RWPE2 (cell line): Measurements from ENCODE around the gene STAT5B.
A peak's percentile ranks its signal among the peaks of the same experiment; 100 is the strongest.
"Not testable (repeated sequence)": the region's sequence is repeated elsewhere in the genome, so short reads cannot be mapped to it uniquely, and the experiment has no call there.

Experiments
- ATAC-seq: fragments of 200-7000 bp; cut with Tn5 transposase; 3 replicates; pipeline ENCODE4 v1.9.1; 2021; ENCODE audit warnings: low read depth
- DNase-seq: peaks from one replicate; pipeline ENCODE4 v3.0.0-alpha.2; 2020; ENCODE audit warnings: low spot score
- H3K27ac ChIP-seq: fragments of 450-650 bp; 2 replicates; pipeline ENCODE4 v1.5.1; 2017; ENCODE audit warnings: mild to moderate bottlenecking; ENCODE audit not compliant: poor library complexity, severe bottlenecking
- H3K27me3 ChIP-seq: fragments of 250-450 bp; sonication (Bioruptor Pico); 2 replicates; pipeline ENCODE4 v1.5.1; 2021; ENCODE audit warnings: mild to moderate bottlenecking, moderate library complexity; ENCODE audit not compliant: insufficient read depth, poor library complexity, severe bottlenecking
- H3K36me3 ChIP-seq: fragments of 250-450 bp; sonication (Bioruptor Pico); 2 replicates; pipeline ENCODE4 v1.5.1; 2020; ENCODE audit warnings: low read depth, mild to moderate bottlenecking, moderate library complexity
- H3K4me1 ChIP-seq: fragments of 250-450 bp; sonication (Bioruptor Pico); 2 replicates; pipeline ENCODE4 v1.5.1; 2021; ENCODE audit warnings: mild to moderate bottlenecking, moderate library complexity; ENCODE audit not compliant: insufficient read depth, poor library complexity, severe bottlenecking
- H3K4me3 ChIP-seq: fragments of 250-450 bp; sonication (Bioruptor Pico); 2 replicates; pipeline ENCODE4 v1.5.1; 2021; ENCODE audit warnings: mild to moderate bottlenecking, moderate library complexity; ENCODE audit not compliant: severe bottlenecking
- H3K9me3 ChIP-seq: fragments of 250-450 bp; sonication (Bioruptor Pico); 2 replicates; pipeline ENCODE4 v1.5.1; 2021; ENCODE audit warnings: mild to moderate bottlenecking, moderate library complexity; ENCODE audit not compliant: severe bottlenecking
- CTCF ChIP-seq: fragments of 450-650 bp; IDR thresholded peaks from one replicate; pipeline ENCODE4 v1.5.1; 2017; ENCODE audit warnings: mild to moderate bottlenecking, moderate library complexity; ENCODE audit not compliant: poor library complexity, severe bottlenecking

Gene STAT5B

GRCh38 chr17:42247734-42248133 is 28.5 kb downstream of the STAT5B start:
- Histone ChIP-seq H3K27ac (no peak overlapping the region), H3K36me3 (no peaks in the 10 kb centered on the region), H3K4me1 (peaks cover 8% of the 10 kb centered on the region), H3K9me3 (no peaks in the 10 kb centered on the region), H3K27me3 (no peaks in the 10 kb centered on the region), H3K4me3 (no peak overlapping the region)
- no peak for DNase-seq
- TF ChIP-seq CTCF = no peak
- peak; percentile 52 for ATAC-seq

- Histone ChIP-seq H3K4me3 (no peak overlapping the region), H3K27me3 (no peaks in the 10 kb centered on the region), H3K36me3 (no peaks in the 10 kb centered on the region), H3K27ac (no peak overlapping the region), H3K9me3 (no peaks in the 10 kb centered on the region), H3K4me1 (no peaks in the 10 kb centered on the region)
- ATAC-seq (no peak), DNase-seq (no peak)
- TF ChIP-seq CTCF = no peak
Observed at GRCh38 chr17:42246515-42246914, 29.7 kb downstream of the STAT5B start.

GRCh38 chr17:42245183-42245582 is 31.0 kb downstream of the STAT5B start:
- DNase-seq, H3K4me3 ChIP-seq, H3K4me1 ChIP-seq, ATAC-seq, H3K36me3 ChIP-seq, H3K27me3 ChIP-seq, H3K9me3 ChIP-seq, H3K27ac ChIP-seq: not testable (repeated sequence)

- H3K27ac ChIP-seq, H3K36me3 ChIP-seq, ATAC-seq, H3K4me1 ChIP-seq, DNase-seq, H3K27me3 ChIP-seq, H3K9me3 ChIP-seq, H3K4me3 ChIP-seq: not testable (repeated sequence)
Observed at GRCh38 chr17:42244116-42244515, 32.1 kb downstream of the STAT5B start.

GRCh38 chr17:42243493-42243982 is 32.7 kb downstream of the STAT5B start:
- Histone ChIP-seq H3K27me3 (no peaks in the 10 kb centered on the region), H3K4me3 (no peak overlapping the region), H3K9me3 (no peaks in the 10 kb centered on the region), H3K27ac (no peak overlapping the region), H3K4me1 (no peaks in the 10 kb centered on the region), H3K36me3 (no peaks in the 10 kb centered on the region)
- ATAC-seq = no peak
- TF ChIP-seq CTCF = no peak
- no peak for DNase-seq

- no peak for TF ChIP-seq CTCF
- ATAC-seq (no peak), DNase-seq (no peak)
- no peaks in the 10 kb centered on the region for H3K27me3 ChIP-seq
- no peaks in the 10 kb centered on the region for H3K36me3 ChIP-seq
- no peaks in the 10 kb centered on the region for H3K4me1 ChIP-seq
- no peaks in the 10 kb centered on the region for H3K9me3 ChIP-seq
- H3K4me3 ChIP-seq = no peak overlapping the region
- H3K27ac ChIP-seq = no peak overlapping the region
Observed at GRCh38 chr17:42241871-42242270, 34.3 kb downstream of the STAT5B start.

- not testable (repeated sequence) for ATAC-seq
Observed at GRCh38 chr17:42240863-42241262, 35.3 kb downstream of the STAT5B start.

More at GRCh38 chr17:42240863-42241262, 35.3 kb downstream of the STAT5B start:
- not testable (repeated sequence) for H3K4me1 ChIP-seq, H3K9me3 ChIP-seq, H3K36me3 ChIP-seq, H3K4me3 ChIP-seq, H3K27me3 ChIP-seq, H3K27ac ChIP-seq, DNase-seq
